HG03139 (cell line): ENCODE results near the gene TRAPPC3.

ENCODE experiments used
- ATAC-seq: cut with Tn5 transposase; IDR thresholded peaks from one replicate; pipeline ENCODE4 v1.9.1; 2021; ENCODE audit not compliant: unreplicated experiment

Gene TRAPPC3

DNA sequence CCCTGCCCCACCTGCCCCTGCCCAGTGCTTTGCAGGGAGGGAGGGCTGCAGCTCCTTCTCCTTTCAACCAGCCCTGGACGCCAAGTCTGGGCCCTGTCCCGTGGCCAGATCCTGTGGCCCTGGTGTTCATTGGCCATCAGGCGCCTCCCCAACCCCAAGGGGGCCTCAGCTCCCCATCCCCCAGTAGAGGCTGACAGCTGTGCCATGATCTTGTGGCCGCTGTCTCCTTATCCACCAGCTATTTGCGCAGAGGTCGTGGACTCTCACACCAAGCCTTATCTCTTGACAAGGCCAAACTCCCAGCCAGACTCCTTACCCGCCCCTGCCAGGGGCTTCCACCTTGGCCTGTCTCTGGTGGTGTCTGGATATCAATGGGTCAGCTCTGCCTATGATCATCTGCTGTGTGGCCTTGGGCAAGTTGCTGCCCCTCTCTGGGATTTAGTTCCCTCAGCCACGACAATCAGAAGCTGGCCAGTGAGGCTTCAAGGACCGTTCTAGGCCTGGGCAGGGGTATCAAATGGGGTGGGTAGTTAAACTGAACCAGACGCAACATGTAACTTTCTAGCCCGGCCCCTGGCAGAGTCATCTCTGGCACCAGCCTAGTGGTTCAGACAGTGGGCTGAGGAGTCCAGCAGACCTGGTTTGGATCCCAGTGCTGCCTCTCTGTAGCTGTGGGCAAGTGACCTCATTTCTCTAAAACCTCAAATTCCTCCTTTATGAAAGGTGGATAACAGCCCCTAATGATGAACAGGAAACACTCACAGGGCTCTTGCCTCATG, 21.0 kb downstream of the TRAPPC3 start:
- ATAC-seq: no peak

DNA sequence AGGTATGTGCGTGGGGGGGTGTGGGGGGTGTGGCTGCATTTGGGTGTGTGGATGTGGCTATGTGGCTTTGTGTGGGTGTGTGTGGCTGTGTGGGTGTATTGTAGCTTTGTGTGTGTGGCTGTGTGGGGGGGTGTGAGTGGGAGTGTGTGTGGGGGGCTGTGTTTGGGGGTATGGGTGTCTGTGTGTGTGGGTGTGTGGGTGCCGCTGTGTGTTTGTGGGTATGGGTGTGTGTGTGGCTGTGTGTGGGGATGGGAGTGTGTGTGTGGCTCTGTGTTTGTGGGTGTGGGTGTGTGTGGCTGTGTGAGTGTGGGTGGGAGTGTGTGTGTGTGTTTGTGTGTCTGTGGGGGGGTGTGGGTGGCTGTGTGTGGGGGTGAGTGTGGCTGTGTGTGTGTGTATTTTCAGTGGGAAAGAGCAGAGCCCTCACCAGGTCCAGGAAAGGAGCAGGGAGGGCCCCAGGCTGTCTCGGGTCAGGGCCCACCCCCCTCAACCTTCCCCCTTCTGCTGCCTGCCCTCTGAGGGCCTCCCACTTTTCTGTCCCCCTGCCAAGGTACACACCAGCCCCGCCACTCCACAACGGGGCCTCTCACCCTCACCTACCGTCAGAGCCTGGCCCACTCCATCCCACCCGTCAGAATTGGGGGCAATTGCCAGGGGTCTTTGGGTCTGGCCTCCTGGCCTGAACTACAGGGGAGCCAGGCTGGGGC, 22.3 kb downstream of the TRAPPC3 start:
- ATAC-seq: no peak

DNA sequence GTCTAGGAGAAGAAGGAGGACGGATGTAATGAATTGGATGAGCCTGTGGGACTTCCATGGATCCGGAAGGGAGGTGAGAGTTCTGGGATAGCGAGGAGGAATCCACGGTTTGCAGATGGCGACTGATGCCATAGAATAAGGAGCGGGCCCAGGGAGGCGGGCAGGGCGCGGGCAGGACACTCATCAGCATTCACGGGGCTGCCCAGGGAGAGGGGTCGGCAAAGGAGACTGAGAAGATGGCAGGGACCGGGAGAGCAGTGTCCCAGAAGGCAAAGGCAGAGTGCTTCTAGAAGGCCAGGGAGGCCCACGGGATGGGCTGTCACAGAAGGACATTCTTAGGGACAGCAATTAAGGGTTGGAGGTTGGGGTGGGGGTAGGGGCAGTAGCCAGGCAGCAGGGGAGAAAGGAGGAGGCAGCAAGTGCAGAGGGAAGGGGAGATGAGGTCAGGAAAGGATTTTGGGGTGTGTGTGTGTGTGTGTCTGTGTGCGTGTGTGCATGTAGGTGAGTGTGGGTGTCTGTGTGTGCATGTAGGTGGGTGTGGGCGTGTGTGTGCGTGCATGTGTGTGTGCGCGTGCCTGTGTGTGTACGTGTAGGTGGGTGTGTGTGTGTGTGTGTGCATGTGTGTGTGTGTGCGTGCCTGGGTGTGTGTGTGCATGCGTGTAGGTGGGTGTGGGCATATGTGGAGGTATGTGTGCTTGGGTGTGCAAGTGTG, 23.1 kb downstream of the TRAPPC3 start:
- no peak for ATAC-seq

DNA sequence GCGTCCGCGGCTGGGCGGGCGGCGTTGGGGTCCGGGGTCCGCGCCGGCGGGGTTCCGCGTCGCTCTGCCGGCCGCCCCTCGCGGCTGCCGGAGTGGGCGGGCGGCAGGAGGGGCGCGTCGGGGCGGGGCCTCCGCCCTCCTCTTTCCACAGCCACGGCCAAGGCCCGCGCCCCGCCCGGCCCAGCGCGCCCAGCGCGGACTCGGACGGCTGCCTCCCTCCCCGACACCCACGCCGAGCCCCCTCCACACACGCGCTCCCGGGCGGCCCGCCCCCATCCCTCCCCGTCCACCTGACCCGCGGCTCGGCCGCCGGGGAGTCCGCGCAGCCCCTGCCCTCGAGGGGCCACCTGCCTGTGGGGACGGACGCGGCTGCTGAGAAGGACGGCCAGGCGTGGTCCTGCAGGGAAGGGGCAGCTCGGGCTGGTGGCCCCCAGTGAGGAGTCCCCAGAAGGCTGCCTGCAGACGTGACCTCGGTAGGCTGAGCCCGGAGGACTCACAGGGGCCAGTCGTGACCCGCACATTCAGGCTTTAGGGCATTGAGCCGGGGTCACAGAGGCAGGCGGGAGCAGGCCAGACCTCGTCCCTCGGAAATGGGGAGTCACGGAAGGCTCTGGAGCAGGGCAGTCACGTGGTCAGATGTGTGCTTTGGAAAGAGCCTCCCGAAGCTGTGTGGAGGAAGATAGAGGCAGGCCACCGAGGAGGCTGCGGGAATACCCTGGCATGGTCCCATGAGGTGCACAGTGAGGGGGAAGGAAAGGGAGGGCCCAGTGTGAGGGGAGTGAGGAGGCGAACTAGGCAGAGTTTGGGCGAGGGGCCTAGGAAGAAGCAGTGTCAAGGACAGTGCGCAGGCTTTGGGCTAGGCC, 23.9 kb downstream of the TRAPPC3 start, which contains the start of gene COL8A2:
Gene COL8A2, minus strand, starts transcription at position 94 of the 863 bp plus-strand sequence. CDS start 24,980 bp downstream, outside the sequence.
- no peak for ATAC-seq

DNA sequence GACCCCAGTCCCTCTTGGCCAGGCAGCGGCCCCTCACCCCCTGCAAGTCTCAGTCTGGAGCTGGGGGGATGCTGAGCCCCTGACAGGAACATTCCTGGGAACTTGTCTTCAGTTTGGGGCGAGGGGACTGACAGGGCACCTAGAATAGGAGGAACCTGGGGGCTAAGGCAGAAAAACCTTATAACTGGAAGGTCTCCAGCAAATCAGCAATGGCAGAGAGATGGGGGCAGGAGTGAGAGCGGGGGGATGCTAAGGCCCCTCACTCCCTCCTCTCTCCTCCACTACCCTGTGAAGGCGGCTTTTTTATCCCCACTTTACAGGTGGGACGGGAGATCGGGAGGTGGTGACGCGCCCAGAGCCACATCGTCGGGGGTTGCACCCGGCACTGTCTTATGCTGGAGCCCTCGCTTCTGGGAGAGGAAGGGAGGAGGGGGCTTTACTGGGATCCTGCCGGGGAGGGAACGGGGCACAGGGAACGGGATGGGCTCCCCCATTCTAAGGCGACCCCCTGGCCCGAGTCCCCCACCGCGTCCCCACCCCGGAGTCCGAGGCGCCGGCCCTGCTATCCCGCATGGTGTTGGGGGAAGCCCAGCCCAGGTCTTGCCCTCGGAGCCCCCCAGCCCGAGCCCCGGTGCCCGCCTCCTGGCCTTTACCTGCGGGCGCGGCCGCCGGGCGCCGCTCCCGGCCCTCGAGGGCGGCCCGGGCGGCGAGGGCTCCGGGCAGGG, 24.7 kb downstream of the TRAPPC3 start:
- ATAC-seq: no peak

- no peak for ATAC-seq
Measured at GRCh38 chr1:36123356-36123755, 25.9 kb downstream of the TRAPPC3 start.

GRCh38 chr1:36122062-36123030, 26.9 kb downstream of the TRAPPC3 start:
- ATAC-seq: no peak

DNA sequence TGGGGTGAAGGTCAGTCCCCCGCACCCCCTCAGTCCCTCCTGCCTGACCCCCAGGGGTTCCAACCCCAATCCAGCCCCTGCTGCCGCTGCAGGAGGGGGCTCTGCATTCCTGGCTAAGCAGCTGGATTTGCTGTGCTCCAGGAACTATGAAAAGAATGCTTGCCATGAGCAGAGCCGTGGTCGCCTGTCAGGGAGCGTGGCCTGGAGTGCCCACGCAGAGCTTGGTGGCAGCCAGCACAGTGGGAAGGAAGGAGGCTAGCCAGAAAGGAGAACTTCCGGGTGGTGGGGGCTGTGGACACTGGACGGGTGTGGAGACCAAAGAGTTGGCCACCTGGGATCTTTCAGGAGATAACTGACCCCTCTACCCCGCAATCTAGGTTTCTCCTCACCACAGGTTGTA, 29.8 kb downstream of the TRAPPC3 start:
- no peak for ATAC-seq

- ATAC-seq: no peak
Measured at GRCh38 chr1:36118447-36119204, 30.7 kb downstream of the TRAPPC3 start.

DNA sequence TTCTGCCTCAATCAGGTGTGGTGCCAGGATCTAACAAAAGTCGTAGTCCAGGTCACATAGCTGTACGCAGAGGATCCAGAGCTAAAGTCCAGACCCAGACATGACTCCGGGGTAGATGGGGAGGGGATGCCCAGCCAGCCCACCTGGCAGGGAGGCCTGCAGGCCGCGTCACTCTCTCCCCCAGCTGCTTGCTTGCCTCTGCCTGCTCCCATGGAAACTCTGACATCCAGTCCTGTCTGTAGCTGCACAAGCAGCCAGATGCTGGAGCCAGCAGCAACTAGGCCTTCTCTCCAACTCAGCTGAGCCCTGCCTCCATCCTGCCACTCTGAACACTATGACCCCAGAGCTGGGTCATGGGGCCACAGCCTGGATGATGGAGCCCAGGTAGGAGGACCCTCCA, 32.4 kb downstream of the TRAPPC3 start:
- ATAC-seq: no peak

DNA sequence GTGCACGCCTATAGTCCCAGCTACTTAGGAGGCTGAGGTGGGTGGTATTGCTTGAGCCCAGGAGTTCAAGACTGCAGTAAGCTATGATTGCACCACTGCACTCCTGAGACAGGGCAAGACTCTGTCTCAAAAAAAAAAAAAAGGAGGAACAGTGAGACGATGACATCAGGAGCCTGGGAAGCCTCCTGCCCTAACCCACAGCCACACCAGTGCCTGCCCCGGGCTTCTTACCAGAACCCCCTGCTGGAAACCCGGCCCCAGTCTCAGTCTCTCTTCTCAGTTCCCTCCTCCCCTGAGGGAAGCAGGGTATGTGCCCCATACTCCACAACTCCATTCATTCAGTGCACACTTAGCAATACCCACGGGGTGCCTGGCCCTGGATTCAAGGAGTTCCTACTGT, 33.4 kb downstream of the TRAPPC3 start:
- ATAC-seq: no peak

- no peak for ATAC-seq
Measured at GRCh38 chr1:36115200-36115669, 34.1 kb downstream of the TRAPPC3 start.

- ATAC-seq: no peak
Measured at GRCh38 chr1:36114371-36114770, 34.9 kb downstream of the TRAPPC3 start.

DNA sequence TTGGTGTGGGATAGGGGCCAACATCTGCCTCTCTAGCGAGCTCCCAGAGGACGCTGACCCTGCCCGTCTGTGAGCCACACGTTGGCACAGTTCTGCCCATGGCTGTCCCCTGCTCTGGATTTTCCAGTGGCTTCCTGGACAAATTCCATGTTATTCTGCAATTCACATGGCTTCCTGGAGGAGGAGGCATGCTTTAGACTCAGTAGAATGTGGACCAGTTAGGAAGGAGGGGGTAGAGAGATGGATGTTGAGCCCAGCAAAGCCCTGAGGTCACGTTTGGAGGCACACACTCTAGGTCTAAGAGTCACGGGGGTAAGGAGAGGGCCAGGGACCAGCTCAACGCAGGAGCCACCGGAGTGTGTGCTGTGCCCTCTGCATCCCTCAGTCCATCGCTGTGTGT, 36.5 kb downstream of the TRAPPC3 start:
- no peak for ATAC-seq

DNA sequence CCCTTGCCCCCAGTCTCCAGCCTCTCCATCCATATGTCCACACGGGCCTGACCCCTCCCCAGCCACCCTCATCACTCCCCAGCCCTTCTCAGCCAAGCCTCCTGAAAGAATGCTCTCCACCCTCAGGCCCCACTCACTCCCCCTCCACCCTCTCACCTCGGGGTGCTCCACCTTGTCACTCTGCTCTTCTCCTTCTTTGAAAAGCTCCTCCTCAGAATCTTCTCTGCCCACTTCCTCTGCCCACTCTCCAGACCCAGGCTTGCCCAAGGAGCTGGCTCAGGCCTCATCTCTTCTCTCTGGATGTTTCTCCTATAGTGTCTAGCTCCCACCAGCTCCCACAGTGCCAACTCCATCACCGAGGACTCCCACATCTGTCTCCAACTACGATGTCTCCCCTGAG, 38.1 kb downstream of the TRAPPC3 start:
- no peak for ATAC-seq

DNA sequence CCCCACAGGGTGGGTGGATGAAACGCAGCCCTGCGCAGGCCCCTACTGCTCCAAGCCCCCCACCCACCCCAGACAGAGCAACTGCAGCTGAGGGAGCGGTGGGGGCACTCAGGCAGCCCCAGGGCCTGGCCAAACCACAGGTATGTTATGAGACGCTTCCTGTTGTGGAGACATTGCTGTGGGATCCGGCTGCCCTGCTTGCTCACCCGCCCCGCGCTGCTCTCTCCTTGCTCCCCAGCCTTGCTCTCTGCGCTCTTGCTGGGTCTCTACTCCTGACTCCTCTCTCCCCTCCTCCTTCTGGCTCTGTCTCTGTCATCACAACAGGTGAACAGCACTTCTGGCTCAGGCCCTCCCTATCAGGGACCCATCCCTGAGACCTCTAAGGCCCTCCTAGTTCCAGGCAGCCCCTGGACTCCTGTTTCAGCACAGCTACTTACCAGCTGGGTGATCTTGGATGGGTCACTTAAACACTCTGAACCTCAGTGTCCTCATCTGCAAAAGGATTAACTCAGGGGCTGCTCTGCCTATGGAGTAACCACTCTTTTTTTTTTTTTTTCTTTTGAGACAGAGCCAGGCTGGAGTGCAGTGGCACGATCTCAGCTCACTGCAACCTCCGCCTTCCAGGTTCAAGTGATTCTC, 40.1 kb downstream of the TRAPPC3 start:
- no peak for ATAC-seq

DNA sequence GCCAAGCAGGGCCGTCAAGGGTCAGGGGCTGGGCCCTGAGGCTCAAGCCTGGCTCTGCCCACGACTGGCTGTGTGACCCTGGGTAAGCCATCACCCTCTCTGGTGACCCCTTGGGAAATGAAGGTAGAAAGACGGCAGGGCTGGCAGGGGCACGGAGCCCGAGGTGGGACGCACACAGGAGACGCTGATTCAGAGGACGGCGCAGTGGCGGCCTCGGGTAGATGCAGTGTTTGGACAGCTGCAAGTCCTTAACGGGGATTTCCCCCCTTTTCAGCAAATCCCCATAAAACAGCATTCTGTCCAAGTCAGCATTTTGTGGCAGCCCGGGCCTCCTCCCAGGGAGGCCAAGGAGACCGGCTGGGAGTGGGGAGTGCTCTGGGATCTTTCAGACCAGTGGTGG, 41.0 kb downstream of the TRAPPC3 start:
- no peak for ATAC-seq

DNA sequence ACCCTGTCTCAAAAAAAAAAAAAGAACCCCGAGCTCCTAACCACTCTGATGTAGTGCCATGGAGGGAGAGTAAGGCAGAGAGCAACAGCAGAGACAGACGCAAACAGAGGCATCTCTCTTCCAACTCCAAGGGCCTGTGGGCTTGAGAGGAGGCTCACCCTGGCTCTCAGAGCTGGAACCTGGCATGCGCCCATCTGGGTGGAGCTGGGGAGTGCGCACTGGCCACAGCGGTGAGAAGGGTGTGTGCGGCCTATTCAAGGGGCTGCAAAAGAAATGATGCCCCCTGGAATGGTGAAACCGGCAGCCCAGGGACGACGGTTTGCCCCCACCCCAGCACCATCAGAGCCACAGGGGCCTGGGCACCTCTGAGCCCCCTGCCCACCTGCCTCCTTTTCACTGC, 41.9 kb downstream of the TRAPPC3 start:
- no peak for ATAC-seq
